ENCODE measurements around the gene MAP3K19.
A peak's percentile ranks its signal among the peaks of the same experiment; 100 is the strongest.

The MAP3K19 gene

GRCh38 chr2:134917360-134917865, 129.8 kb downstream of the MAP3K19 start:
- no peaks in the 10 kb centered on the region for H3K9me3 ChIP-seq (ENCODE audit: control insufficient read depth, low read length)
- H3K27me3 ChIP-seq (ENCODE audit: control insufficient read depth, insufficient read depth, low read length), result no peaks in the 10 kb centered on the region
- H3K9ac ChIP-seq (ENCODE audit: low read length), result peak overlapping the region; percentile 64
- H3K4me3 ChIP-seq (ENCODE audit: low read length), result peak overlapping the region; percentile 7
- H3K36me3 ChIP-seq (ENCODE audit: control insufficient read depth, insufficient read depth, low read length), result no peaks in the 10 kb centered on the region
- peaks cover 9% of the 10 kb centered on the region for H3K4me1 ChIP-seq (ENCODE audit: control insufficient read depth, insufficient read depth, low read length)

Data from mucosa of stomach (tissue), 1 donor.